ENCODE data around the gene PCGF3. TPM values are rescaled to one million over a fixed set of nuclear protein-coding genes. Genes with fewer than 3 reads are reported as not detected.
A peak's percentile ranks its signal among the peaks of the same experiment; 100 is the strongest.

The PCGF3 gene
- total and polyA plus RNA-seq, 7 experiments from 2014 or later: 3.8 to 66.8 (median 36.2) TPM

- peak overlapping the region in 3 of 9 donors; percentile 21 to 73 (median 31) for H3K27ac Mint-ChIP-seq
- no peaks in the 10 kb centered on the region for H3K27me3 Mint-ChIP-seq
- DNase-seq: no peak
- peaks cover 0 to 20% (median 0%) of the 10 kb centered on the region in 11 donors for H3K9me3 Mint-ChIP-seq
- H3K4me3 Mint-ChIP-seq: no peak overlapping the region
- peaks cover 5 to 78% (median 34%) of the 10 kb centered on the region in 5 donors for H3K36me3 Mint-ChIP-seq
- Histone ChIP-seq H3K4me1 (ENCODE audit: control insufficient read depth in 2 of 2, insufficient read depth in 2 of 2, low read length in 2 of 2) (no peaks in the 10 kb centered on the region), H3K4me3 (ENCODE audit: low read length) (no peak overlapping the region), H3K9me3 (ENCODE audit: control insufficient read depth in 2 of 3, low read length in 3 of 3) (no peaks in the 10 kb centered on the region), H3K36me3 (ENCODE audit: control insufficient read depth in 2 of 3, insufficient read depth in 3 of 3, low read length in 3 of 3) (peaks cover 0 to 76% (median 3%) of the 10 kb centered on the region in 3 experiments), H3K27ac (ENCODE audit: low read depth, low read length) (no peak overlapping the region), H3K27me3 (ENCODE audit: control insufficient read depth in 2 of 2, insufficient read depth in 2 of 2, low read length in 2 of 2) (no peaks in the 10 kb centered on the region)
- no peak for ATAC-seq
- H3K4me1 Mint-ChIP-seq: peaks cover 0 to 30% (median 22%) of the 10 kb centered on the region in 7 donors
- POLR2A ChIA-PET: interaction anchor here (0.6 to 2.1 kb wide), 3 partner anchors 15 to 42 kb away, joined by 3 to 7 read pairs (median 3); no protein-coding TSS in a partner anchor
- CTCF ChIA-PET: no interaction called here
- intact Hi-C loops (cut with micrococcal nuclease): no loop called here
Measured at GRCh38 chr4:766559-767283, 61.1 kb downstream of the PCGF3 start.

GRCh38 chr4:768076-768475 is 62.4 kb downstream of the PCGF3 start:
- Mint-ChIP-seq H3K9me3 (peaks cover 0 to 15% (median 0%) of the 10 kb centered on the region in 11 donors), H3K36me3 (peaks cover 5 to 68% (median 31%) of the 10 kb centered on the region in 5 donors), H3K4me3 (no peak overlapping the region), H3K27me3 (no peaks in the 10 kb centered on the region), H3K4me1 (peaks cover 0 to 27% (median 23%) of the 10 kb centered on the region in 7 donors), H3K27ac (peak overlapping the region in 1 of 9 donors; percentile 69)
- ChIA-PET POLR2A (interaction anchor here (0.9 to 2.1 kb wide), 2 partner anchors 11 to 14 kb away, joined by 4 to 7 read pairs; no protein-coding TSS in a partner anchor), CTCF (interaction anchor here (1.2 kb wide), 1 partner anchor 10 kb away, joined by 5 read pairs; no protein-coding TSS in a partner anchor)
- Histone ChIP-seq H3K4me1 (ENCODE audit: control insufficient read depth in 2 of 2, insufficient read depth in 2 of 2, low read length in 2 of 2) (no peaks in the 10 kb centered on the region), H3K27ac (ENCODE audit: low read depth, low read length) (no peak overlapping the region), H3K36me3 (ENCODE audit: control insufficient read depth in 2 of 3, insufficient read depth in 3 of 3, low read length in 3 of 3) (peaks cover 0 to 71% (median 3%) of the 10 kb centered on the region in 3 experiments), H3K9me3 (ENCODE audit: control insufficient read depth in 2 of 3, low read length in 3 of 3) (no peaks in the 10 kb centered on the region), H3K27me3 (ENCODE audit: control insufficient read depth in 2 of 2, insufficient read depth in 2 of 2, low read length in 2 of 2) (no peaks in the 10 kb centered on the region), H3K4me3 (ENCODE audit: low read length) (no peak overlapping the region)
- no peak for DNase-seq
- intact Hi-C loops (cut with micrococcal nuclease): no loop called here
- no peak for ATAC-seq

- DNase-seq: no peak
- peaks cover 5 to 58% (median 26%) of the 10 kb centered on the region in 5 donors for H3K36me3 Mint-ChIP-seq
- ChIA-PET CTCF (interaction anchor here (1.2 kb wide), 1 partner anchor 10 kb away, joined by 5 read pairs; no protein-coding TSS in a partner anchor), POLR2A (interaction anchor here (2.1 kb wide), 1 partner anchor 13 kb away, joined by 7 read pairs; no protein-coding TSS in a partner anchor)
- no peak overlapping the region for H3K27ac Mint-ChIP-seq
- Histone ChIP-seq H3K27ac (ENCODE audit: low read depth, low read length) (no peak overlapping the region), H3K4me3 (ENCODE audit: low read length) (no peak overlapping the region), H3K4me1 (ENCODE audit: control insufficient read depth in 2 of 2, insufficient read depth in 2 of 2, low read length in 2 of 2) (no peaks in the 10 kb centered on the region), H3K27me3 (ENCODE audit: control insufficient read depth in 2 of 2, insufficient read depth in 2 of 2, low read length in 2 of 2) (no peaks in the 10 kb centered on the region), H3K36me3 (ENCODE audit: control insufficient read depth in 2 of 3, insufficient read depth in 3 of 3, low read length in 3 of 3) (peaks cover 0 to 67% (median 3%) of the 10 kb centered on the region in 3 experiments), H3K9me3 (ENCODE audit: control insufficient read depth in 2 of 3, low read length in 3 of 3) (no peaks in the 10 kb centered on the region)
- peaks cover 0 to 10% (median 0%) of the 10 kb centered on the region in 11 donors for H3K9me3 Mint-ChIP-seq
- H3K4me1 Mint-ChIP-seq: peaks cover 1 to 29% (median 26%) of the 10 kb centered on the region in 7 donors
- H3K27me3 Mint-ChIP-seq: no peaks in the 10 kb centered on the region
- intact Hi-C loops (cut with micrococcal nuclease): no loop called here
- ATAC-seq: no peak
- H3K4me3 Mint-ChIP-seq: no peak overlapping the region
Measured at GRCh38 chr4:768995-769394, 63.4 kb downstream of the PCGF3 start.

GRCh38 chr4:769511-769910 is 63.9 kb downstream of the PCGF3 start:
- no peak for DNase-seq
- peaks cover 0 to 10% (median 0%) of the 10 kb centered on the region in 11 donors for H3K9me3 Mint-ChIP-seq
- H3K27ac Mint-ChIP-seq: peak overlapping the region in 2 of 9 donors; percentile 68 to 69
- H3K4me1 Mint-ChIP-seq: peaks cover 7 to 35% (median 31%) of the 10 kb centered on the region in 7 donors
- ATAC-seq: no peak
- peaks cover 5 to 61% (median 29%) of the 10 kb centered on the region in 5 donors for H3K36me3 Mint-ChIP-seq
- Histone ChIP-seq H3K4me1 (ENCODE audit: control insufficient read depth in 2 of 2, insufficient read depth in 2 of 2, low read length in 2 of 2) (peaks cover 0 to under 1% of the 10 kb centered on the region in 2 donors), H3K27ac (ENCODE audit: low read depth, low read length) (no peak overlapping the region), H3K4me3 (ENCODE audit: low read length) (no peak overlapping the region), H3K27me3 (ENCODE audit: control insufficient read depth in 2 of 2, insufficient read depth in 2 of 2, low read length in 2 of 2) (no peaks in the 10 kb centered on the region), H3K36me3 (ENCODE audit: control insufficient read depth in 2 of 3, insufficient read depth in 3 of 3, low read length in 3 of 3) (peaks cover under 1 to 64% (median 3%) of the 10 kb centered on the region in 3 experiments), H3K9me3 (ENCODE audit: control insufficient read depth in 2 of 3, low read length in 3 of 3) (no peaks in the 10 kb centered on the region)
- ChIA-PET CTCF (no interaction called here), POLR2A (interaction anchor here (0.7 kb wide), 1 partner anchor 10 kb away, joined by 3 read pairs; no protein-coding TSS in a partner anchor)
- intact Hi-C loops (cut with micrococcal nuclease): no loop called here
- H3K4me3 Mint-ChIP-seq: no peak overlapping the region
- no peaks in the 10 kb centered on the region for H3K27me3 Mint-ChIP-seq

- ATAC-seq: no peak
- peaks cover 0 to 5% (median 0%) of the 10 kb centered on the region in 11 donors for H3K9me3 Mint-ChIP-seq
- peaks cover 12 to 40% (median 33%) of the 10 kb centered on the region in 7 donors for H3K4me1 Mint-ChIP-seq
- DNase-seq: no peak
- no peak overlapping the region for H3K4me3 Mint-ChIP-seq
- intact Hi-C loops (cut with micrococcal nuclease): no loop called here
- ChIA-PET POLR2A (interaction anchor here (0.7 kb wide), 1 partner anchor 10 kb away, joined by 3 read pairs; no protein-coding TSS in a partner anchor), CTCF (no interaction called here)
- peaks cover 3 to 61% (median 3%) of the 10 kb centered on the region in 3 experiments for H3K36me3 ChIP-seq (ENCODE audit: control insufficient read depth in 2 of 3, insufficient read depth in 3 of 3, low read length in 3 of 3)
- peak overlapping the region in 2 of 9 donors; percentile 68 to 69 for H3K27ac Mint-ChIP-seq
- no peaks in the 10 kb centered on the region for H3K9me3 ChIP-seq (ENCODE audit: control insufficient read depth in 2 of 3, low read length in 3 of 3)
- no peaks in the 10 kb centered on the region for H3K27me3 ChIP-seq (ENCODE audit: control insufficient read depth in 2 of 2, insufficient read depth in 2 of 2, low read length in 2 of 2)
- peaks cover 0 to 6% of the 10 kb centered on the region in 2 donors for H3K4me1 ChIP-seq (ENCODE audit: control insufficient read depth in 2 of 2, insufficient read depth in 2 of 2, low read length in 2 of 2)
- no peaks in the 10 kb centered on the region for H3K27me3 Mint-ChIP-seq
- H3K36me3 Mint-ChIP-seq: peaks cover 5 to 60% (median 30%) of the 10 kb centered on the region in 5 donors
- no peak overlapping the region for H3K4me3 ChIP-seq (ENCODE audit: low read length)
- H3K27ac ChIP-seq (ENCODE audit: low read depth, low read length): no peak overlapping the region
Measured at GRCh38 chr4:770022-770421, 64.4 kb downstream of the PCGF3 start.

GRCh38 chr4:771464-771863 is 65.8 kb downstream of the PCGF3 start:
- peaks cover 19 to 54% (median 44%) of the 10 kb centered on the region in 7 donors for H3K4me1 Mint-ChIP-seq

More at GRCh38 chr4:771464-771863, 65.8 kb downstream of the PCGF3 start:
- no peak for ATAC-seq
- intact Hi-C loops (cut with micrococcal nuclease): no loop called here
- Histone ChIP-seq H3K36me3 (ENCODE audit: control insufficient read depth in 2 of 3, insufficient read depth in 3 of 3, low read length in 3 of 3) (peaks cover 3 to 53% (median 8%) of the 10 kb centered on the region in 3 experiments), H3K27me3 (ENCODE audit: control insufficient read depth in 2 of 2, insufficient read depth in 2 of 2, low read length in 2 of 2) (no peaks in the 10 kb centered on the region), H3K4me3 (ENCODE audit: low read length) (no peak overlapping the region), H3K27ac (ENCODE audit: low read depth, low read length) (no peak overlapping the region), H3K9me3 (ENCODE audit: control insufficient read depth in 2 of 3, low read length in 3 of 3) (no peaks in the 10 kb centered on the region), H3K4me1 (ENCODE audit: control insufficient read depth in 2 of 2, insufficient read depth in 2 of 2, low read length in 2 of 2) (peaks cover 9 to 16% of the 10 kb centered on the region in 2 donors)
- POLR2A ChIA-PET: no interaction called here
- Mint-ChIP-seq H3K4me3 (no peak overlapping the region), H3K36me3 (peaks cover 0 to 53% (median 27%) of the 10 kb centered on the region in 5 donors), H3K27ac (peak overlapping the region in 2 of 9 donors; percentile 20 to 25), H3K27me3 (no peaks in the 10 kb centered on the region), H3K9me3 (peaks cover 0 to 3% (median 0%) of the 10 kb centered on the region in 11 donors)
- DNase-seq: no peak
- CTCF ChIA-PET: no interaction called here

Measured in naive thymus-derived CD4-positive, alpha-beta T cell (primary cell).